HEK293T (cell line): Measurements from ENCODE around the gene TRMT10A.

Experiments used
- CTCF ChIA-PET: fragments of 350-600 bp; formaldehyde crosslinking; extraction: SDS; loops from one replicate; lab custom pipeline; 2021; ENCODE audit warnings: antibody characterized with exemption, inconsistent platforms; lab: Yijun Ruan, JAX
- POLR2A ChIA-PET: fragments of 350-600 bp; formaldehyde crosslinking; extraction: SDS; loops from one replicate; lab custom pipeline; 2020; ENCODE audit warnings: antibody characterized with exemption, inconsistent platforms; lab: Yijun Ruan, JAX
- DNase-seq: peaks from one replicate; pipeline ENCODE4 v3.0.0; 2012; ENCODE audit warnings: mixed read lengths; ENCODE audit errors: extremely low spot score
- ARNT ChIP-seq: fragments of 450-650 bp; IDR thresholded peaks from 2 replicates; pipeline ENCODE4 v1.6.1; 2017; ENCODE audit warnings: mild to moderate bottlenecking
- BHLHE40 ChIP-seq: fragments of 450-650 bp; IDR thresholded peaks from 2 replicates; pipeline ENCODE4 v1.6.1; 2016; ENCODE audit warnings: mild to moderate bottlenecking, moderate library complexity, borderline replicate concordance
- CTBP1 ChIP-seq: fragments of 450-650 bp; IDR thresholded peaks from 2 replicates; pipeline ENCODE4 v1.6.1; 2016; ENCODE audit warnings: borderline replicate concordance
- ELF4 ChIP-seq: fragments of 450-650 bp; IDR thresholded peaks from 2 replicates; pipeline ENCODE4 v1.6.1; 2017; ENCODE audit warnings: antibody characterized with exemption
- FOXA1 ChIP-seq: fragments of 450-650 bp; IDR thresholded peaks from 2 replicates; pipeline ENCODE4 v1.6.1; 2016; ENCODE audit warnings: mild to moderate bottlenecking
- FOXK2 ChIP-seq: fragments of 450-650 bp; IDR thresholded peaks from 2 replicates; pipeline ENCODE4 v1.6.1; 2016; ENCODE audit warnings: mild to moderate bottlenecking
- FOXM1 ChIP-seq: fragments of 450-650 bp; IDR thresholded peaks from 2 replicates; pipeline ENCODE4 v1.6.1; 2017; ENCODE audit warnings: mild to moderate bottlenecking, borderline replicate concordance
- HDGF ChIP-seq: fragments of 450-650 bp; IDR thresholded peaks from 2 replicates; pipeline ENCODE4 v1.6.1; 2017; ENCODE audit warnings: antibody characterized with exemption, borderline replicate concordance
- L3MBTL2 ChIP-seq: fragments of 450-650 bp; conservative IDR thresholded peaks from 2 replicates; pipeline ENCODE4 v1.6.1; 2016; ENCODE audit warnings: mild to moderate bottlenecking
- LEF1 ChIP-seq: fragments of 450-650 bp; IDR thresholded peaks from 2 replicates; pipeline ENCODE4 v1.6.1; 2017; ENCODE audit warnings: mild to moderate bottlenecking, borderline replicate concordance
- NFRKB ChIP-seq: fragments of 450-650 bp; IDR thresholded peaks from 2 replicates; pipeline ENCODE4 v1.6.1; 2016; ENCODE audit warnings: mild to moderate bottlenecking, moderate library complexity
- SP1 ChIP-seq: fragments of 450-650 bp; IDR thresholded peaks from 2 replicates; pipeline ENCODE4 v1.6.1; 2017
- SUZ12 ChIP-seq: fragments of 450-650 bp; IDR thresholded peaks from 2 replicates; pipeline ENCODE4 v1.6.1; 2016; ENCODE audit warnings: mild to moderate bottlenecking
- TARDBP ChIP-seq: fragments of 450-650 bp; IDR thresholded peaks from 2 replicates; pipeline ENCODE4 v1.6.1; 2016
- ZNF384 ChIP-seq: fragments of 450-650 bp; IDR thresholded peaks from 2 replicates; pipeline ENCODE4 v1.6.1; 2016
- TF ChIP-seq, protein P1 (sequence below): fragments of 450-650 bp; IDR thresholded peaks from 2 replicates; pipeline ENCODE4 v1.6.1; 2016

The TRMT10A gene

DNA sequence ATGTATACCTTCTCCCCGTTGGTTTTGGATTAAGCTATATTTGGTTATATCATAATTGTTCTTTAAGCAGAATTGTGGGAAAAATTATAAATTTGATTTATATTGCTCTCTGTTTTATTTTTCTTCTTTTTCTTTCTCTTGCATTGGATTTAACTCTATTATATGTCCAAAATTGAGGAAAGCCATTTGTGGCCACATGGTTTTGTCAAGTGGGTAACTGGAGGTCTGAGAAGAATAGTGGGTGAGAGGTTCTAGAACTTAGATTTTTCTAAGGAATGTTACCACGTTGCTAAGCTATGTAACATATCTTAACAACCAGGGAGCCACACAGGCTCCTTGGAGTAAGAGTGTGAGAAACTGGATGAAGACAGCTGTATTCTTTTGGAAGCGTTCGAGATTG lies 53.1 kb downstream of the TRMT10A start, which contains the start of gene C4orf17:
Gene C4orf17 (plus strand): TSS at position 301 of the 400 bp plus-strand sequence. CDS start 2,061 bp downstream, outside the sequence.
- ChIA-PET CTCF (no interaction called here), POLR2A (no interaction called here)
- DNase-seq: no peak
- TF ChIP-seq ARNT: no peak
- no peak for TF ChIP-seq FOXM1
- TF ChIP-seq HDGF: no peak
- TF ChIP-seq FOXK2: no peak
- no peak for TF ChIP-seq FOXA1
- no peak for TF ChIP-seq L3MBTL2
- TF ChIP-seq SP1: no peak
- TF ChIP-seq ELF4: no peak
- no peak for TF ChIP-seq LEF1
- no peak for TF ChIP-seq NFRKB
- no peak for TF ChIP-seq TARDBP
- no peak for TF ChIP-seq SUZ12
- no peak for TF ChIP-seq BHLHE40
- no peak for TF ChIP-seq ZNF384

DNA sequence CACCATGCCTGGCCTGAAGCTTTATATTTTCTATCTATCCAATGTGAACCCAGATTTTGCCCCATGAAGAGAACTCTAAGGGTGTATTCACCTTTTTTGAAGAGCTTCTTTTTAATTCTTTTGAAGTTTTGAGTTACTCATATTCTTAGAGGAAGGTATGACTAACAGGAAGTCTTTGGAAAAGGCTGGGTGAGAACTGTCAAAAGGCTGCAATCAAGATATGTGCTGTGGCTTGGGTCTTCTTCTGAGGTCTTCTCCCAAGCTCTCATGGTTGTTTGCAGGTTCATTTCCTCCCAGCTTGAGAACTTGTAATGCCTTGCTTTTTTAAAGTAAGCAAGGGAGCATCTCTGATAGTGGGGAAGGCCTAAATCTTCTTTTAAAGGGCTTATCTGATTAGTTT lies 56.1 kb downstream of the TRMT10A start:
- POLR2A ChIA-PET: no interaction called here
- CTCF ChIA-PET: no interaction called here
- DNase-seq: no peak
- TF ChIP-seq FOXA1 (no peak), LEF1 (no peak), FOXM1 (no peak), TARDBP (no peak), SUZ12 (no peak), NFRKB (no peak), HDGF (no peak), SP1 (no peak), FOXK2 (no peak), BHLHE40 (no peak), CTBP1 (no peak)
- TF ChIP-seq, protein P1, sequence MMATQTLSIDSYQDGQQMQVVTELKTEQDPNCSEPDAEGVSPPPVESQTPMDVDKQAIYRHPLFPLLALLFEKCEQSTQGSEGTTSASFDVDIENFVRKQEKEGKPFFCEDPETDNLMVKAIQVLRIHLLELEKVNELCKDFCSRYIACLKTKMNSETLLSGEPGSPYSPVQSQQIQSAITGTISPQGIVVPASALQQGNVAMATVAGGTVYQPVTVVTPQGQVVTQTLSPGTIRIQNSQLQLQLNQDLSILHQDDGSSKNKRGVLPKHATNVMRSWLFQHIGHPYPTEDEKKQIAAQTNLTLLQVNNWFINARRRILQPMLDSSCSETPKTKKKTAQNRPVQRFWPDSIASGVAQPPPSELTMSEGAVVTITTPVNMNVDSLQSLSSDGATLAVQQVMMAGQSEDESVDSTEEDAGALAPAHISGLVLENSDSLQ: no peak

DNA sequence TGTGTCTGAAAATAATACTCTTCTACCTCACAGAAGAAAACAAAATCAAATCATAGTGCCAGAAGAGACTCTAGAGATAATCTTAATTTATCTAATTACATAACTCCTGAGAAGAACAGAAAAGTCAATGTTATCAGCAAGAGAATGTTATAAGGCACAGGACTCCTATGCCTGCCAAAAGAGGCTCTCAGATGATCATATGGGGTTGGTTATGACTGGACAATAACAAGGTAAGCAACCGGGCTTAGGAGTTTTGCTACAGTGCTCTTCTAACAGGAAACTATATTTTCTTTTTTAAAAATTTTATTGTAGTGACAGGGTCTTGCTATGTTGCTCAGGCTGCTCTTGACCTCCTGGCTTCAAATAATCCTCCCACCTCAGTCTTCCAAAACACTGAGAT lies 56.5 kb downstream of the TRMT10A start:
- DNase-seq: no peak
- no peak for TF ChIP-seq L3MBTL2
- TF ChIP-seq FOXK2: no peak
- no peak for TF ChIP-seq BHLHE40
- no peak for TF ChIP-seq FOXA1
- TF ChIP-seq HDGF: no peak
- no peak for TF ChIP-seq ARNT
- TF ChIP-seq, protein P1: no peak
- no peak for TF ChIP-seq ZNF384
- POLR2A ChIA-PET: no interaction called here
- CTCF ChIA-PET: no interaction called here

DNA sequence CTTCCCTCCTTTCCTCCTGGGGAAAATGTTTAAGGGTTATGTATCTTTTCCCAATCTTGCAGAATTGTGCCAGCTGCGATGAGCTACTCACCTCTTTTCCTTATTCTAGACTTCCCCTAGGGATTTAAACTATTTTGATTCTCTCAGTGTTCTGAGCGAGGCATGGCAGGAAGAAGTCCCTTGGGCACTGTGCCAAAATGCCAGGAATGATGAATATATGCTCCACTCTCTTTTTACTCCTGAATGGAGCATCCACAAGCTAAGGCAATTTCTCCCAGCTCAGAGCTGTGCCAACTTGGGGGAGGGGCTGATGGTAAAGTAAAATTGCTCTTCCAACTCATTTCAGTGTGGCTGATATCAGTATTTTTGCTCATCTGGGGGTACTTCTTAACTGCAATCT lies 57.1 kb downstream of the TRMT10A start:
- ChIA-PET CTCF (no interaction called here), POLR2A (no interaction called here)
- no peak for TF ChIP-seq CTBP1
- no peak for TF ChIP-seq ARNT
- TF ChIP-seq FOXA1: no peak
- TF ChIP-seq SUZ12: no peak
- TF ChIP-seq L3MBTL2: no peak
- TF ChIP-seq SP1: no peak
- no peak for TF ChIP-seq LEF1
- TF ChIP-seq BHLHE40: no peak
- no peak for TF ChIP-seq NFRKB
- no peak for TF ChIP-seq ELF4
- TF ChIP-seq FOXK2: no peak
- no peak for TF ChIP-seq HDGF
- TF ChIP-seq ZNF384: no peak
- TF ChIP-seq, protein P1: no peak
- no peak for TF ChIP-seq FOXM1
- TF ChIP-seq TARDBP: no peak
- DNase-seq: no peak

DNA sequence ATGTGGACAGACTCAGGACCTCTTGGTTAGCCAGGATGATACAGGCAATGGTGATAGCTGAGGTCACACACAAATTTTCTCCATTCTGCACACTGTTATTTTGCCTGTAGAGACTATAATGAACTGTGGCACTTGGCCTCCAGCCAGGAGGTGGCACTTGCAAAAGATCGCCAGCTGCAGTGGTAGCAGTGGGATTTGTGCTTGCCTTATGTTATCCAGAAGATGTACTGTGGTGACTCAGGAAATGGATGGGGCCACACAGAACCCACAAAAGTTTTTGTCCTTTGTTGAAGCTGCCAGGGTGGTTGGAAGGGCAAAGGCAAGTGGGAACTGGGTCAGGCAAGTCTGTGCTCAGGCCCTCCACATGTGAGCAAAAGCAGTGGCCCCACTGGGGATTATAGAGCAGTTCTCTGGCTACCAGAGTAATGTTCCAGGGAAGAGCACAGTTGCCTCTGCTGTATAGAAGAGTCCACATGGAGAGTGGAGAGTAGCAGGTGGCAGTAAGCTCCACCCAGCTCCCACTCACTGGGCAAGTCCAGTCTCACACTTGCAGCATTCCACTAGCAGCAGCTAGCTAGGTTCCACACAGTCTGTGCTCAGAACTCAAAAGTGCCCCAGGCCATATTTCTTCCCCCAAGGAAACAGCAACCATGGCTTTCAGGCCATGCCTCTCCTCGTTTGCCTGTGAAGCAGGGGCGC lies 58.9 kb downstream of the TRMT10A start:
- ChIA-PET POLR2A (no interaction called here), CTCF (no interaction called here)
- TF ChIP-seq BHLHE40 (no peak), FOXM1 (no peak), ARNT (no peak), ELF4 (no peak), FOXA1 (no peak), L3MBTL2 (no peak), FOXK2 (no peak), SUZ12 (no peak)
- TF ChIP-seq, protein P1: no peak

More for the DNA sequence above, 58.9 kb downstream of the TRMT10A start:
- DNase-seq: no peak
